ENCODE measurements around the gene CCT6B. TPM values are rescaled to one million over a fixed set of nuclear protein-coding genes. Genes with fewer than 3 reads are reported as not detected.

Gene CCT6B
- total RNA-seq, 1 experiment from 2014 or later, result 1.7 TPM

DNA sequence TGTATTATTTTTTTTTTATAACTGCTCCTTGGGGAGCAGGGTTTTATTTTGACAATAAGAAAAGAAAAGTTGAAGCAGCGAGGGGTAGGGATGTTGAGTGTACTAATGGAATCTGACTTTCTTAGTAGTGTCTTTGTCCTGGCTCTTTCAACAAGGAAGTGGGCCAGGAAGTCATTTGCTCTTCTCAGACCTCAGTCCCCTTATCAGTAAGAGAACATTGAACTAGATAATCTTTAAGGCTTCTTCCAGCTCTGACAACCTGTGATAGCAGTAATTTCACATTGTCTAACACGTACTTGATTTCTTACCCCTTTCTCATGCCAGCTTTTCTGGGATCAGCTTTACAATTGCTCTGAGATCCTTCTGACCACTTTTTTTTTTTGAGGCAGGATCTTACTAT is 27.4 kb upstream of the CCT6B start:
- no peak overlapping the region for H2AFZ ChIP-seq (ENCODE audit: low read length)
- no peaks in the 10 kb centered on the region for H3K9me3 ChIP-seq (ENCODE audit: control insufficient read depth, low read depth, low read length)
- no peak overlapping the region for H3K9ac ChIP-seq (ENCODE audit: extremely low read depth, insufficient read length, low read length)
- no peak overlapping the region for H2AK5ac ChIP-seq (ENCODE audit: insufficient read length, low read length)
- no peaks in the 10 kb centered on the region for H3K4me1 ChIP-seq (ENCODE audit: insufficient read depth, low read length)
- H3K79me2 ChIP-seq (ENCODE audit: insufficient read depth, low read length), result no peaks in the 10 kb centered on the region; the same call in 1 of the 2 replicates
- H3T11ph ChIP-seq (ENCODE audit: low read length), result no peak overlapping the region
- WGBS (ENCODE audit: extremely low coverage, insufficient read length, low lambda C conversion rate), result no CpG with 5 or more reads among the region's 2 CpGs
- no peak overlapping the region for H3K27ac ChIP-seq (ENCODE audit: insufficient read length, low read depth, low read length)
- no peaks in the 10 kb centered on the region for H3K79me1 ChIP-seq (ENCODE audit: insufficient read depth, low read depth, low read length, poor library complexity, severe bottlenecking)
- TF ChIP-seq, protein P1, sequence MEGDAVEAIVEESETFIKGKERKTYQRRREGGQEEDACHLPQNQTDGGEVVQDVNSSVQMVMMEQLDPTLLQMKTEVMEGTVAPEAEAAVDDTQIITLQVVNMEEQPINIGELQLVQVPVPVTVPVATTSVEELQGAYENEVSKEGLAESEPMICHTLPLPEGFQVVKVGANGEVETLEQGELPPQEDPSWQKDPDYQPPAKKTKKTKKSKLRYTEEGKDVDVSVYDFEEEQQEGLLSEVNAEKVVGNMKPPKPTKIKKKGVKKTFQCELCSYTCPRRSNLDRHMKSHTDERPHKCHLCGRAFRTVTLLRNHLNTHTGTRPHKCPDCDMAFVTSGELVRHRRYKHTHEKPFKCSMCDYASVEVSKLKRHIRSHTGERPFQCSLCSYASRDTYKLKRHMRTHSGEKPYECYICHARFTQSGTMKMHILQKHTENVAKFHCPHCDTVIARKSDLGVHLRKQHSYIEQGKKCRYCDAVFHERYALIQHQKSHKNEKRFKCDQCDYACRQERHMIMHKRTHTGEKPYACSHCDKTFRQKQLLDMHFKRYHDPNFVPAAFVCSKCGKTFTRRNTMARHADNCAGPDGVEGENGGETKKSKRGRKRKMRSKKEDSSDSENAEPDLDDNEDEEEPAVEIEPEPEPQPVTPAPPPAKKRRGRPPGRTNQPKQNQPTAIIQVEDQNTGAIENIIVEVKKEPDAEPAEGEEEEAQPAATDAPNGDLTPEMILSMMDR (conservative IDR thresholded peaks at IDR 0.05), result no peak
- Mint-ChIP-seq H3K4me1 (peaks cover 0 to 2% of the 10 kb centered on the region in 2 experiments; a peak in 1 of 4 replicates), H3K9me3 (no peaks in the 10 kb centered on the region), H3K27me3 (ENCODE audit: low read depth) (no peaks in the 10 kb centered on the region; the same call in 1 of the 2 replicates), H3K36me3 (ENCODE audit: insufficient read depth in 1 of 3, low read depth in 3 of 3) (peaks cover 56 to 97% (median 94%) of the 10 kb centered on the region in 3 experiments), H3K4me3 (no peak overlapping the region), H3K27ac (no peak overlapping the region)
- no peaks in the 10 kb centered on the region for H3K27me3 ChIP-seq (ENCODE audit: insufficient read depth, low read length)
- H4K5ac ChIP-seq (ENCODE audit: insufficient read length, low read depth, low read length), result no peak overlapping the region
- no peak overlapping the region for H2BK12ac ChIP-seq (ENCODE audit: insufficient read length, low read depth, low read length)
- no peak overlapping the region for H3K23ac ChIP-seq (ENCODE audit: insufficient read length, low read depth, low read length)
- H3K4me2 ChIP-seq (ENCODE audit: insufficient read depth, insufficient read length, low read length), result no peak overlapping the region
- H3K4ac ChIP-seq (ENCODE audit: low read depth, low read length), result no peak overlapping the region
- H3K18ac ChIP-seq (ENCODE audit: insufficient read length, low read depth, low read length), result no peak overlapping the region
- H3K56ac ChIP-seq (ENCODE audit: insufficient read length, low read depth, low read length), result no peak overlapping the region
- H4K8ac ChIP-seq (replicated peaks; ENCODE audit: insufficient read length, low read depth, low read length), result no peak overlapping the region
- no peak overlapping the region for H2BK15ac ChIP-seq (ENCODE audit: low read depth, low read length)
- no peak overlapping the region for H4K91ac ChIP-seq (ENCODE audit: insufficient read length, low read depth, low read length)
- no peak overlapping the region for H3K14ac ChIP-seq (ENCODE audit: insufficient read depth, low read length)
- no peak overlapping the region for H2BK120ac ChIP-seq (ENCODE audit: low read depth, low read length, poor library complexity, severe bottlenecking)
- H2BK5ac ChIP-seq (ENCODE audit: insufficient read length, low read length), result no peak overlapping the region
- DNase-seq, result no peak
- H2BK20ac ChIP-seq (ENCODE audit: low read depth, low read length, poor library complexity, severe bottlenecking), result no peak overlapping the region
- H4K20me1 ChIP-seq (ENCODE audit: control insufficient read depth, insufficient read depth, insufficient read length), result no peaks in the 10 kb centered on the region
- no peaks in the 10 kb centered on the region for H3K23me2 ChIP-seq (ENCODE audit: insufficient read length, low read depth, low read length, poor library complexity, severe bottlenecking)

Data from H9 (cell line).